B cell (primary cell): Measurements from ENCODE around the gene AADACL3. TPM values are rescaled to one million over a fixed set of nuclear protein-coding genes. Genes with fewer than 3 reads are reported as not detected.

ENCODE experiments used
- ATAC-seq: fragments of 200-7000 bp; cut with Tn5 transposase; one replicate; pipeline ENCODE4 v1.10.0; 2021; ENCODE audit warnings: low read depth, mild to moderate bottlenecking, moderate number of reproducible peaks, moderate library complexity
- CTCF ChIA-PET: fragments of 350-600 bp; sonication (Branson Sonifier 250); formaldehyde crosslinking; loops from one replicate; lab custom pipeline; 2021; ENCODE audit warnings: antibody characterized with exemption, inconsistent platforms; lab: Charles Lee
- POLR2A ChIA-PET: fragments of 350-600 bp; sonication (Branson Sonifier 250); formaldehyde crosslinking; loops from one replicate; lab custom pipeline; 2021; ENCODE audit warnings: antibody characterized with exemption; lab: Charles Lee
- DNase-seq: peaks from one replicate; pipeline ENCODE4 v3.0.0; 2013
- H2AFZ ChIP-seq: 2 replicates; pipeline ENCODE4 v1.6.1; 2012; ENCODE audit warnings: mild to moderate bottlenecking, low read depth, low read length; ENCODE audit not compliant: insufficient read depth, poor library complexity, severe bottlenecking
- H3K27ac ChIP-seq, 2 donors: 1 replicate in 1 of 2; 2 replicates in 1 of 2; pipeline ENCODE4 v1.5.1; 2012 to 2013; ENCODE audit warnings: low read length in 2 of 2, mild to moderate bottlenecking in 2 of 2, moderate library complexity in 1 of 2
- H3K27me3 ChIP-seq, 4 experiments: fragments of 200-600 bp in 1 of 4; sonication (generic) in 1 of 4; replicated peaks in 1 of 4; 1 replicate in 2 of 4; 2 replicates in 2 of 4; pipeline versions ENCODE4 v1.6.1 to v1.7.0; 2013 to 2016; ENCODE audit warnings: low read length in 3 of 4, mild to moderate bottlenecking in 2 of 4, mixed read lengths in 1 of 4, moderate library complexity in 1 of 4; ENCODE audit not compliant: insufficient read depth in 4 of 4, control insufficient read depth in 3 of 4; ENCODE audit errors: control extremely low read depth in 1 of 4
- H3K36me3 ChIP-seq, 2 experiments: replicated peaks in 1 of 2; 1 replicate in 1 of 2; 2 replicates in 1 of 2; pipeline versions ENCODE4 v1.6.1 to v1.7.1; 2013; ENCODE audit warnings: low read length in 1 of 2; ENCODE audit not compliant: insufficient read depth in 2 of 2, control insufficient read depth in 1 of 2; ENCODE audit errors: control extremely low read depth in 1 of 2, extremely low read depth in 1 of 2
- H3K4me1 ChIP-seq, 2 donors: fragments of 200-600 bp in 1 of 2; sonication (generic) in 1 of 2; 1 replicate in 1 of 2; 2 replicates in 1 of 2; pipeline versions ENCODE4 v1.5.1 to v1.6.1; 2013 to 2017; ENCODE audit warnings: low read length in 2 of 2; ENCODE audit not compliant: control insufficient read depth in 2 of 2, insufficient read depth in 2 of 2
- H3K4me2 ChIP-seq: replicated peaks from 2 replicates; pipeline ENCODE3; 2012; ENCODE audit warnings: mild to moderate bottlenecking, low read depth, low read length; ENCODE audit not compliant: poor library complexity, severe bottlenecking
- H3K4me3 ChIP-seq, 5 experiments: fragments of 200-600 bp in 1 of 5; sonication (generic) in 1 of 5; 1 replicate in 3 of 5; 2 replicates in 2 of 5; pipeline versions ENCODE4 v1.5.1 to v1.7.0; 2011 to 2016; ENCODE audit warnings: low read length in 4 of 5, mild to moderate bottlenecking in 4 of 5, low read depth in 2 of 5, control low read depth in 1 of 5, moderate library complexity in 1 of 5; ENCODE audit not compliant: insufficient read depth in 1 of 5; ENCODE audit errors: control extremely low read depth in 1 of 5, extremely low read depth in 1 of 5
- H3K79me2 ChIP-seq: fragments of 200-600 bp; sonication (generic); one replicate; pipeline ENCODE4 v1.6.0; 2016; ENCODE audit warnings: low read length; ENCODE audit not compliant: control insufficient read depth, insufficient read depth
- H3K9ac ChIP-seq: fragments of 200-600 bp; sonication (generic); 2 replicates; pipeline ENCODE4 v1.6.1; 2017; ENCODE audit warnings: mild to moderate bottlenecking, low read length, moderate library complexity
- H3K9me3 ChIP-seq, 3 donors: one replicate each; pipeline versions ENCODE4 v1.6.1 to v1.7.1; 2013; ENCODE audit warnings: low read length in 2 of 3; ENCODE audit not compliant: control insufficient read depth in 2 of 3, insufficient read depth in 1 of 3; ENCODE audit errors: control extremely low read depth in 1 of 3
- H4K20me1 ChIP-seq: 2 replicates; pipeline ENCODE4 v1.6.0; 2012; ENCODE audit warnings: mild to moderate bottlenecking, low read length; ENCODE audit not compliant: insufficient read depth, control insufficient read depth, poor library complexity, severe bottlenecking
- H3K27ac Mint-ChIP-seq: one replicate; pipeline ENCODE4 v1.8.0; 2021; ENCODE audit warnings: mixed read lengths
- H3K27me3 Mint-ChIP-seq: one replicate; pipeline ENCODE4 v1.8.0; 2021; ENCODE audit warnings: mixed read lengths
- H3K4me1 Mint-ChIP-seq: one replicate; pipeline ENCODE4 v1.8.0; 2021; ENCODE audit warnings: mixed read lengths
- H3K4me3 Mint-ChIP-seq: one replicate; pipeline ENCODE4 v1.8.0; 2021; ENCODE audit warnings: mixed read lengths
- H3K9me3 Mint-ChIP-seq: one replicate; pipeline ENCODE4 v1.8.0; 2022; ENCODE audit warnings: mixed read lengths; ENCODE audit not compliant: insufficient read depth
- CTCF ChIP-seq: fragments of 200-600 bp; IDR thresholded peaks from one replicate; pipeline ENCODE4 v1.8.0; 2022; ENCODE audit warnings: antibody characterized with exemption, mild to moderate bottlenecking
- EZH2 ChIP-seq: IDR thresholded peaks from 2 replicates; pipeline ENCODE4 v1.6.1; 2012; ENCODE audit warnings: borderline replicate concordance, low read depth, mild to moderate bottlenecking, moderate library complexity, low read length; ENCODE audit not compliant: insufficient read depth, poor library complexity, severe bottlenecking
- WGBS: methylation state at CpG from one replicate; pipeline ENCODE4 v1.1.5; 2013; ENCODE audit warnings: missing lambda C conversion rate; ENCODE audit not compliant: insufficient coverage; 5-methylcytosine and 5-hydroxymethylcytosine counted together
- intact Hi-C: fragments of 100-400 bp; cut with micrococcal nuclease; formaldehyde crosslinking; loops from one replicate; pipeline ENCODE4 v1.10.0; 2022
- polyA plus RNA-seq: library from polyadenylated mRNA; depleted of rRNA; stranded (reverse); fragments of >200 nt; gene quantifications from 2 replicates; pipeline ENCODE4 v1.2.3, GENCODE V29; 2012
- total RNA-seq, 2 donors: library from RNA; stranded (reverse); fragments of 120-200 nt in 1 of 2; gene quantifications; 1 replicate in 1 of 2; 2 replicates in 1 of 2; pipeline versions ENCODE4 v1.2.3 to v1.2.4, GENCODE V29; 2013 to 2022

The AADACL3 gene
- total and polyA plus RNA-seq, 2 donors (not counting 1 experiment from before 2014, with no cell fraction given) = not detected

- no peaks in the 10 kb centered on the region for H3K4me1 ChIP-seq
- Mint-ChIP-seq H3K27ac (no peak overlapping the region), H3K4me3 (no peak overlapping the region), H3K9me3 (no peaks in the 10 kb centered on the region), H3K4me1 (no peaks in the 10 kb centered on the region), H3K27me3 (peaks cover 18% of the 10 kb centered on the region)
- no peak for TF ChIP-seq EZH2
- no peak for TF ChIP-seq CTCF
- ChIA-PET POLR2A (no interaction called here), CTCF (no interaction called here)
- no peak for ATAC-seq
- H4K20me1 ChIP-seq = no peaks in the 10 kb centered on the region
- DNase-seq = no peak
- intact Hi-C loops = no loop called here
- H2AFZ ChIP-seq = no peak overlapping the region
- H3K27me3 ChIP-seq = no peaks in the 10 kb centered on the region
- H3K9ac ChIP-seq = no peak overlapping the region
- no peak overlapping the region for H3K4me3 ChIP-seq
- H3K4me2 ChIP-seq = no peak overlapping the region
- H3K79me2 ChIP-seq = no peaks in the 10 kb centered on the region
- H3K27ac ChIP-seq = no peak overlapping the region
- no peaks in the 10 kb centered on the region for H3K36me3 ChIP-seq
- no peaks in the 10 kb centered on the region for H3K9me3 ChIP-seq
- 90% methylated on average over 1 of the region's 2 CpGs for WGBS
Measured at GRCh38 chr1:12756273-12756672, 40.4 kb downstream of the AADACL3 start.

GRCh38 chr1:12756768-12757413, 41.0 kb downstream of the AADACL3 start:
- TF ChIP-seq EZH2 (no peak), CTCF (no peak)
- intact Hi-C loops = no loop called here

More at GRCh38 chr1:12756768-12757413, 41.0 kb downstream of the AADACL3 start:
- H3K4me2 ChIP-seq = no peak overlapping the region
- no peak overlapping the region for H2AFZ ChIP-seq
- H3K27ac ChIP-seq = no peak overlapping the region
- no peaks in the 10 kb centered on the region for H4K20me1 ChIP-seq
- H3K4me3 ChIP-seq = no peak overlapping the region
- Mint-ChIP-seq H3K27me3 (peaks cover 18% of the 10 kb centered on the region), H3K9me3 (no peaks in the 10 kb centered on the region), H3K27ac (no peak overlapping the region), H3K4me3 (no peak overlapping the region), H3K4me1 (no peaks in the 10 kb centered on the region)
- no peak overlapping the region for H3K9ac ChIP-seq
- H3K4me1 ChIP-seq = no peaks in the 10 kb centered on the region
- H3K79me2 ChIP-seq = no peaks in the 10 kb centered on the region
- 74% methylated on average over 4 of the region's 6 CpGs for WGBS
- no peaks in the 10 kb centered on the region for H3K36me3 ChIP-seq
- no peak for DNase-seq
- H3K9me3 ChIP-seq = no peaks in the 10 kb centered on the region
- no peak for ATAC-seq
- CTCF ChIA-PET = no interaction called here
- POLR2A ChIA-PET = no interaction called here
- H3K27me3 ChIP-seq = no peaks in the 10 kb centered on the region
